SK-N-SH (cell line): ENCODE results near the gene FAM53C. TPM values are rescaled to one million over a fixed set of nuclear protein-coding genes. Genes with fewer than 3 reads are reported as not detected.

Experiments
- CTCF ChIA-PET: fragments of 300-600, 350-600 bp; formaldehyde crosslinking; extraction: SDS; loops from one replicate; lab custom pipeline; 2021; lab: Yijun Ruan, JAX
- POLR2A ChIA-PET: fragments of 350-600 bp; sonication (Branson Sonifier 250); formaldehyde crosslinking; extraction: SDS; loops from one replicate; lab custom pipeline; 2020; ENCODE audit warnings: antibody characterized with exemption, inconsistent platforms; lab: Yijun Ruan, JAX
- DNase-seq: peaks from one replicate; pipeline ENCODE4 v3.0.0; 2012
- H2AFZ ChIP-seq: fragments of 200-600 bp; sonication (generic); 2 replicates; pipeline ENCODE4 v1.8.1; 2016; ENCODE audit warnings: antibody characterized with exemption, mild to moderate bottlenecking, low read depth
- H3F3A ChIP-seq: fragments of 200-600 bp; sonication (generic); replicated peaks from 2 replicates; pipeline ENCODE3; 2016; ENCODE audit warnings: antibody characterized with exemption, mild to moderate bottlenecking; ENCODE audit not compliant: insufficient read depth
- H3K27ac ChIP-seq, 2 experiments: fragments of 200-500 bp in 1 of 2; fragments of 200-600 bp in 1 of 2; sonication (Bioruptor generic) in 1 of 2; sonication (generic), shearing (Covaris generic) in 1 of 2; 2 replicates each; pipeline versions ENCODE4 v1.5.1 to v1.6.1; 2014 to 2016; ENCODE audit warnings: low read depth in 2 of 2, inconsistent platforms in 1 of 2, low read length in 1 of 2, mild to moderate bottlenecking in 1 of 2, mixed read lengths in 1 of 2
- H3K27me3 ChIP-seq: fragments of 200-600 bp; sonication (generic), shearing (Covaris generic); 2 replicates; pipeline ENCODE4 v1.6.1; 2016; ENCODE audit warnings: mixed run types; ENCODE audit not compliant: insufficient read depth
- H3K36me3 ChIP-seq, 2 experiments: fragments of 200-500 bp in 1 of 2; fragments of 200-600 bp in 1 of 2; sonication (Bioruptor generic) in 1 of 2; sonication (generic) in 1 of 2; replicated peaks in 1 of 2; 2 replicates each; pipeline versions ENCODE3 to v1.5.1; 2014 to 2016; ENCODE audit warnings: low read length in 1 of 2, mild to moderate bottlenecking in 1 of 2; ENCODE audit not compliant: insufficient read depth in 2 of 2, control insufficient read depth in 1 of 2
- H3K4me1 ChIP-seq, 2 experiments: fragments of 200-500 bp in 1 of 2; fragments of 200-600 bp in 1 of 2; sonication (Bioruptor generic) in 1 of 2; sonication (generic), shearing (Covaris generic) in 1 of 2; 2 replicates each; pipeline versions ENCODE4 v1.5.1 to v1.6.1; 2014 to 2016; ENCODE audit warnings: low read depth in 1 of 2, low read length in 1 of 2, mixed run types in 1 of 2; ENCODE audit not compliant: insufficient read depth in 2 of 2, control insufficient read depth in 1 of 2
- H3K4me2 ChIP-seq: fragments of 200-600 bp; sonication (generic), shearing (Covaris generic); 2 replicates; pipeline ENCODE4 v1.6.1; 2017; ENCODE audit warnings: mixed run types
- H3K4me3 ChIP-seq, 2 experiments: fragments of 200-500 bp in 1 of 2; fragments of 200-600 bp in 1 of 2; sonication (Bioruptor generic) in 1 of 2; sonication (generic), shearing (Covaris generic) in 1 of 2; 2 replicates each; pipeline versions ENCODE4 v1.5.1 to v1.8.1; 2014 to 2016; ENCODE audit warnings: low read depth in 2 of 2, inconsistent platforms in 1 of 2, low read length in 1 of 2, mild to moderate bottlenecking in 1 of 2, mixed read lengths in 1 of 2, moderate library complexity in 1 of 2
- H3K79me2 ChIP-seq: fragments of 200-600 bp; sonication (generic); 2 replicates; pipeline ENCODE4 v1.8.1; 2017; ENCODE audit warnings: mild to moderate bottlenecking; ENCODE audit not compliant: insufficient read depth
- H3K9ac ChIP-seq: fragments of 200-600 bp; sonication (generic); 2 replicates; pipeline ENCODE4 v1.6.1; 2017; ENCODE audit warnings: mixed run types
- H3K9me2 ChIP-seq: fragments of 200-600 bp; sonication (generic); 2 replicates; pipeline ENCODE4 v1.6.1; 2017; ENCODE audit warnings: mixed run types
- H3K9me3 ChIP-seq: fragments of 200-600 bp; sonication (generic); 2 replicates; pipeline ENCODE4 v1.6.1; 2017; ENCODE audit warnings: mixed run types, mild to moderate bottlenecking, moderate library complexity
- H4K20me1 ChIP-seq: fragments of 200-600 bp; sonication (generic); 2 replicates; pipeline ENCODE4 v1.6.1; 2017; ENCODE audit warnings: mild to moderate bottlenecking, mixed run types; ENCODE audit not compliant: insufficient read depth
- CHD2 ChIP-seq: fragments of 150-350 bp; IDR thresholded peaks from 2 replicates; pipeline ENCODE4 v1.6.1; 2018; ENCODE audit warnings: low read length; ENCODE audit not compliant: partially characterized antibody
- ELF1 ChIP-seq: IDR thresholded peaks from 2 replicates; pipeline ENCODE4 v1.4.0; 2012
- EP300 ChIP-seq, 2 experiments: IDR thresholded peaks; 2 replicates each; pipeline versions ENCODE4 v1.4.0 to v1.6.1; 2012; ENCODE audit warnings: borderline replicate concordance in 1 of 2, low read depth in 1 of 2, low read length in 1 of 2
- EZH2phosphoT487 ChIP-seq: fragments of 200-600 bp; sonication (generic); IDR thresholded peaks from 2 replicates; pipeline ENCODE4 v1.6.1; 2017; ENCODE audit warnings: low read depth, mixed run types, mild to moderate bottlenecking, antibody characterized with exemption, moderate library complexity, borderline replicate concordance
- FOXM1 ChIP-seq: IDR thresholded peaks from 2 replicates; pipeline ENCODE4 v1.4.0; 2012; ENCODE audit warnings: low read depth, mild to moderate bottlenecking
- GABPA ChIP-seq: IDR thresholded peaks from 2 replicates; pipeline ENCODE4 v1.4.0; 2012; ENCODE audit warnings: low read depth, mild to moderate bottlenecking
- MXI1 ChIP-seq: IDR thresholded peaks from 2 replicates; pipeline ENCODE4 v1.6.1; 2012; ENCODE audit warnings: mild to moderate bottlenecking, low read depth, low read length, improper control_type of control experiment
- NRF1 ChIP-seq: IDR thresholded peaks from 2 replicates; pipeline ENCODE4 v1.6.1; 2012; ENCODE audit warnings: low read depth, mild to moderate bottlenecking, low read length
- POLR2AphosphoS5 ChIP-seq: IDR thresholded peaks from 2 replicates; pipeline ENCODE4 v1.6.1; 2012; ENCODE audit warnings: low read depth, low read length
- RAD21 ChIP-seq: IDR thresholded peaks from 2 replicates; pipeline ENCODE4 v1.6.1; 2012; ENCODE audit warnings: mild to moderate bottlenecking, low read length
- RCOR1 ChIP-seq: fragments of 150-350 bp; IDR thresholded peaks from 2 replicates; pipeline ENCODE4 v1.6.1; 2017; ENCODE audit warnings: antibody characterized with exemption, low read length
- RFX5 ChIP-seq: IDR thresholded peaks from 2 replicates; pipeline ENCODE4 v1.6.1; 2012; ENCODE audit warnings: mild to moderate bottlenecking, improper control_type of control experiment, low read length
- RXRA ChIP-seq: IDR thresholded peaks from 2 replicates; pipeline ENCODE4 v1.4.0; 2012; ENCODE audit warnings: low read depth, mild to moderate bottlenecking, borderline replicate concordance
- SIN3A ChIP-seq: IDR thresholded peaks from 2 replicates; pipeline ENCODE4 v1.6.1; 2012; ENCODE audit warnings: low read depth, mild to moderate bottlenecking, low read length, moderate library complexity, borderline replicate concordance
- TAF1 ChIP-seq: IDR thresholded peaks from 2 replicates; pipeline ENCODE4 v1.6.1; 2012; ENCODE audit warnings: low read depth, mild to moderate bottlenecking, low read length, moderate library complexity, borderline replicate concordance
- TEAD4 ChIP-seq: IDR thresholded peaks from 2 replicates; pipeline ENCODE4 v1.4.0; 2012; ENCODE audit warnings: mild to moderate bottlenecking, borderline replicate concordance; ENCODE audit not compliant: insufficient read depth
- WGBS: methylation state at CpG from one replicate; pipeline ENCODE4 v1.1.6; 2017; ENCODE audit warnings: low lambda C conversion rate; 5-methylcytosine and 5-hydroxymethylcytosine counted together
- polyA plus RNA-seq, 3 experiments: library from polyadenylated mRNA; depleted of rRNA; stranded (reverse); fragments of >200 nt; gene quantifications; 2 replicates each; pipeline ENCODE4 v1.2.3, GENCODE V29; 2012
- TF ChIP-seq, protein P1 (sequence below): fragments of 200-600 bp; sonication (generic); IDR thresholded peaks from 2 replicates; pipeline ENCODE4 v1.6.1; 2017; ENCODE audit warnings: antibody characterized with exemption, mild to moderate bottlenecking, moderate library complexity
- TF ChIP-seq, protein P2 (sequence below): IDR thresholded peaks from 2 replicates; pipeline ENCODE4 v1.4.0; 2012; ENCODE audit warnings: low read depth
- TF ChIP-seq, protein P3 (sequence below): IDR thresholded peaks from 2 replicates; pipeline ENCODE4; 2012
- TF ChIP-seq, protein P4 (sequence below): fragments of 150-350 bp; IDR thresholded peaks from 2 replicates; pipeline ENCODE4 v1.6.1; 2016; ENCODE audit warnings: mild to moderate bottlenecking, low read depth, low read length
- TF ChIP-seq, protein P5 (sequence below): IDR thresholded peaks from 2 replicates; pipeline ENCODE4 v1.4.0; 2012; ENCODE audit warnings: low read depth, borderline replicate concordance

FAM53C gene
- polyA plus RNA-seq, 1 of the 3 experiments (the other 2 are of a cell fraction): 14.5 TPM

DNA sequence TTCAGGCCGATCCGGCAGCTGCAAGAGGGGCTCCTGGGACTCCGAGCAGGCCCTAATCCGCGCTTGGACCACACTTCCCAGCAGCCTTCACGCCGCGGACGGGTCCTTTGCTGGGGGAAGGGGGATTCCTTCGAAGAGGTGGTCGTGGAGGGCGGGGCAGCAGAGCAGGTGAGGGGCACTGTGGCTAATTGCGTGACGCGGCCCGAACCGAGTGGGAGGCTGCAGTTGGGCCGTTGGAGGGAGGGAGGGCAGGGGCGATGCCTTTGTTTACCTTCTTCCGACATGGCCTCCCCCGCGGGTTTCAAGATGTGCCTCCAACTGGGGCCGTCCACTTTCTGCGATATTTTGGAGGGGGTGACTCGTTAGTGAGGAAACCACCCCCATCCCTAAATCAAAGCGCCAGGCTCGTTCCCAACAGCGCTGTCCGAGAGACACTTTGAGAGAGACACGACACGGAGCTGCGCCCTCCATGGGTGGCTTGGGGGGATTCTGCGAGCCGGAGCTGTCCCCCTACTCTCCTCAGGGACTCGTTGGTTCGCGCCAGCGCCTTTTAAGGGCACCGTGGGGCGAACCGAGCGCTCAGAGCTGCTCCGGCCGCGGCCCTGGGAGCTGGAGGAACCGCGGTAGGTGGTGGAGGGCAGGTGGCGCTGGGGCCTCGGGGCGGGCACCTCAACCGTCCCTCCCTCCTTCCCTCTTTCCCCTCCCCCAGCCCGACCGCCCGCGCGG is at the start of gene FAM53C (continued):
- TF ChIP-seq RFX5 (no peak), RAD21 (no peak), TAF1 (peak; percentile 99), TEAD4 (no peak), NRF1 (no peak), MXI1 (no peak; the same call in 1 of the 2 replicates), ELF1 (no peak; the same call in none of the 2 replicates), RXRA (no peak), SIN3A (peak; percentile 75; the same call in 1 of the 2 replicates)
- TF ChIP-seq, protein P1, sequence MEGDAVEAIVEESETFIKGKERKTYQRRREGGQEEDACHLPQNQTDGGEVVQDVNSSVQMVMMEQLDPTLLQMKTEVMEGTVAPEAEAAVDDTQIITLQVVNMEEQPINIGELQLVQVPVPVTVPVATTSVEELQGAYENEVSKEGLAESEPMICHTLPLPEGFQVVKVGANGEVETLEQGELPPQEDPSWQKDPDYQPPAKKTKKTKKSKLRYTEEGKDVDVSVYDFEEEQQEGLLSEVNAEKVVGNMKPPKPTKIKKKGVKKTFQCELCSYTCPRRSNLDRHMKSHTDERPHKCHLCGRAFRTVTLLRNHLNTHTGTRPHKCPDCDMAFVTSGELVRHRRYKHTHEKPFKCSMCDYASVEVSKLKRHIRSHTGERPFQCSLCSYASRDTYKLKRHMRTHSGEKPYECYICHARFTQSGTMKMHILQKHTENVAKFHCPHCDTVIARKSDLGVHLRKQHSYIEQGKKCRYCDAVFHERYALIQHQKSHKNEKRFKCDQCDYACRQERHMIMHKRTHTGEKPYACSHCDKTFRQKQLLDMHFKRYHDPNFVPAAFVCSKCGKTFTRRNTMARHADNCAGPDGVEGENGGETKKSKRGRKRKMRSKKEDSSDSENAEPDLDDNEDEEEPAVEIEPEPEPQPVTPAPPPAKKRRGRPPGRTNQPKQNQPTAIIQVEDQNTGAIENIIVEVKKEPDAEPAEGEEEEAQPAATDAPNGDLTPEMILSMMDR: no peak
- TF ChIP-seq, protein P2, sequence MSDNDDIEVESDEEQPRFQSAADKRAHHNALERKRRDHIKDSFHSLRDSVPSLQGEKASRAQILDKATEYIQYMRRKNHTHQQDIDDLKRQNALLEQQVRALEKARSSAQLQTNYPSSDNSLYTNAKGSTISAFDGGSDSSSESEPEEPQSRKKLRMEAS: 0 out of 2 replicates have a peak, but pooled peaks have one; percentile 10
- TF ChIP-seq, all 33 proteins: peak for 13

DNA sequence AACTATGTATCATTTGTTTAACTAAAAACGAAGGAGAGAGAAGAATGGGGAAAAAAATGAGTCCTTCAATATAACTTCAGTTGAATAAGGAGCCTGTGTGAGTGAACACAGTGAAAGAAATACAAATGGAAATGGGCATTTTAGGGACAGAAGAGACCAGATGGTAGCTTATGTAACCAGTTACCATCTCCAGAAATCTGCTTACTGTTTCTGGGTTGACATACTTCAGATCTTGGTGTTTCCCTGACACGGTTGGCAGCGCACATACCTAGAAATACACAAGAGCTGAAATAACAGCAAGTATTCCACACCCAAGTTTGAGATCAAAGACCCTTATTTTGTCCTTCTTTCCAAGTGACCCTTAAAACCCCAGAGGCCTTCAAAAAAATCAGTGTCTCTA is 48.8 kb upstream of the FAM53C start:
- Histone ChIP-seq H3K27me3 (no peaks in the 10 kb centered on the region), H2AFZ (no peak overlapping the region), H3K9me2 (no peaks in the 10 kb centered on the region), H4K20me1 (no peaks in the 10 kb centered on the region), H3K36me3 (no peaks in the 10 kb centered on the region), H3K4me3 (no peak overlapping the region), H3K79me2 (no peaks in the 10 kb centered on the region), H3K4me2 (no peak overlapping the region), H3K9me3 (no peaks in the 10 kb centered on the region), H3F3A (no peaks in the 10 kb centered on the region), H3K27ac (no peak overlapping the region), H3K9ac (no peak overlapping the region), H3K4me1 (no peaks in the 10 kb centered on the region)
- ChIA-PET POLR2A (no interaction called here), CTCF (interaction anchor here (1.0 to 1.5 kb wide), 3 partner anchors 9 to 66 kb away, joined by 3 read pairs; no protein-coding TSS in a partner anchor)
- no peak for DNase-seq
- TF ChIP-seq RXRA (no peak), TEAD4 (no peak), RAD21 (no peak), CHD2 (no peak), EP300 (IDR thresholded peaks at IDR 0.05; ENCODE audit: borderline replicate concordance in 1 of 2, low read depth in 1 of 2, low read length in 1 of 2) (no peak), RCOR1 (no peak), POLR2AphosphoS5 (no peak), FOXM1 (no peak), EZH2phosphoT487 (no peak), RFX5 (no peak), GABPA (no peak), ELF1 (no peak)
- TF ChIP-seq, protein P2: no peak
- TF ChIP-seq, protein P3, sequence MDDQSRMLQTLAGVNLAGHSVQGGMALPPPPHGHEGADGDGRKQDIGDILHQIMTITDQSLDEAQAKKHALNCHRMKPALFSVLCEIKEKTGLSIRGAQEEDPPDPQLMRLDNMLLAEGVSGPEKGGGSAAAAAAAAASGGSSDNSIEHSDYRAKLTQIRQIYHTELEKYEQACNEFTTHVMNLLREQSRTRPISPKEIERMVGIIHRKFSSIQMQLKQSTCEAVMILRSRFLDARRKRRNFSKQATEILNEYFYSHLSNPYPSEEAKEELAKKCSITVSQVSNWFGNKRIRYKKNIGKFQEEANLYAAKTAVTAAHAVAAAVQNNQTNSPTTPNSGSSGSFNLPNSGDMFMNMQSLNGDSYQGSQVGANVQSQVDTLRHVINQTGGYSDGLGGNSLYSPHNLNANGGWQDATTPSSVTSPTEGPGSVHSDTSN: no peak
- TF ChIP-seq, protein P4, sequence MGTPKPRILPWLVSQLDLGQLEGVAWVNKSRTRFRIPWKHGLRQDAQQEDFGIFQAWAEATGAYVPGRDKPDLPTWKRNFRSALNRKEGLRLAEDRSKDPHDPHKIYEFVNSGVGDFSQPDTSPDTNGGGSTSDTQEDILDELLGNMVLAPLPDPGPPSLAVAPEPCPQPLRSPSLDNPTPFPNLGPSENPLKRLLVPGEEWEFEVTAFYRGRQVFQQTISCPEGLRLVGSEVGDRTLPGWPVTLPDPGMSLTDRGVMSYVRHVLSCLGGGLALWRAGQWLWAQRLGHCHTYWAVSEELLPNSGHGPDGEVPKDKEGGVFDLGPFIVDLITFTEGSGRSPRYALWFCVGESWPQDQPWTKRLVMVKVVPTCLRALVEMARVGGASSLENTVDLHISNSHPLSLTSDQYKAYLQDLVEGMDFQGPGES: no peak
- TF ChIP-seq, protein P5, sequence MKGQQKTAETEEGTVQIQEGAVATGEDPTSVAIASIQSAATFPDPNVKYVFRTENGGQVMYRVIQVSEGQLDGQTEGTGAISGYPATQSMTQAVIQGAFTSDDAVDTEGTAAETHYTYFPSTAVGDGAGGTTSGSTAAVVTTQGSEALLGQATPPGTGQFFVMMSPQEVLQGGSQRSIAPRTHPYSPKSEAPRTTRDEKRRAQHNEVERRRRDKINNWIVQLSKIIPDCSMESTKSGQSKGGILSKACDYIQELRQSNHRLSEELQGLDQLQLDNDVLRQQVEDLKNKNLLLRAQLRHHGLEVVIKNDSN: no peak
- 84% methylated on average over 3 of the region's 3 CpGs for WGBS
